Mesendoderm (in vitro differentiated cells): ENCODE data around the gene TUBB6.

Source experiments
- DNase-seq: peaks from one replicate; pipeline ENCODE4 v3.0.0; 2013
- H2AK5ac ChIP-seq: 2 replicates; pipeline ENCODE4 v1.6.1; 2013; ENCODE audit warnings: low read length, inconsistent platforms
- H2BK120ac ChIP-seq: 2 replicates; pipeline ENCODE4 v1.6.1; 2013; ENCODE audit warnings: low read depth, mild to moderate bottlenecking, low read length, moderate library complexity, mixed read lengths
- H2BK15ac ChIP-seq: replicated peaks from 2 replicates; pipeline ENCODE4 v1.6.1; 2013; ENCODE audit warnings: low read depth, mild to moderate bottlenecking, moderate library complexity
- H2BK5ac ChIP-seq: 2 replicates; pipeline ENCODE4 v1.6.1; 2013; ENCODE audit warnings: low read length, inconsistent platforms
- H3K18ac ChIP-seq: 2 replicates; pipeline ENCODE4 v1.6.1; 2013; ENCODE audit warnings: mild to moderate bottlenecking, low read length, mixed read lengths
- H3K23ac ChIP-seq: one replicate; pipeline ENCODE4 v1.6.1; 2013; ENCODE audit warnings: low read length
- H3K27ac ChIP-seq: 2 replicates; pipeline ENCODE4 v1.5.1; 2013; ENCODE audit warnings: low read depth, mild to moderate bottlenecking, inconsistent platforms, low read length, moderate library complexity
- H3K27me3 ChIP-seq: 2 replicates; pipeline ENCODE4 v1.6.1; 2013; ENCODE audit warnings: low read length, control low read depth, mild to moderate bottlenecking, inconsistent platforms; ENCODE audit not compliant: insufficient read depth, poor library complexity
- H3K36me3 ChIP-seq: 2 replicates; pipeline ENCODE4 v1.6.1; 2013; ENCODE audit warnings: low read length, inconsistent platforms; ENCODE audit not compliant: control insufficient read depth, insufficient read depth
- H3K4ac ChIP-seq: one replicate; pipeline ENCODE4 v1.6.1; 2013; ENCODE audit warnings: low read depth, mild to moderate bottlenecking, low read length, moderate library complexity
- H3K4me1 ChIP-seq: 2 replicates; pipeline ENCODE4 v1.6.1; 2013; ENCODE audit warnings: low read depth, low read length, inconsistent platforms; ENCODE audit not compliant: control insufficient read depth
- H3K4me2 ChIP-seq: 2 replicates; pipeline ENCODE4 v1.6.1; 2013; ENCODE audit warnings: low read length
- H3K4me3 ChIP-seq: 2 replicates; pipeline ENCODE4 v1.5.1; 2013; ENCODE audit warnings: mild to moderate bottlenecking, low read length
- H3K56ac ChIP-seq: one replicate; pipeline ENCODE4 v1.6.1; 2013; ENCODE audit warnings: low read length
- H3K79me1 ChIP-seq: 2 replicates; pipeline ENCODE4 v1.6.1; 2013; ENCODE audit warnings: low read length, inconsistent platforms
- H3K79me2 ChIP-seq: 2 replicates; pipeline ENCODE4 v1.6.1; 2013; ENCODE audit warnings: mild to moderate bottlenecking, low read length; ENCODE audit not compliant: control insufficient read depth, insufficient read depth
- H3K9ac ChIP-seq: 2 replicates; pipeline ENCODE4 v1.6.1; 2013; ENCODE audit warnings: low read length, inconsistent platforms
- H4K5ac ChIP-seq: one replicate; pipeline ENCODE4 v1.6.1; 2013; ENCODE audit warnings: low read length
- H4K8ac ChIP-seq: one replicate; pipeline ENCODE4 v1.6.1; 2013; ENCODE audit warnings: low read depth, mild to moderate bottlenecking, control low read depth, low read length, moderate library complexity
- WGBS: extraction: QIAGEN DNeasy Blood & Tissue Kit; methylation state at CpG from one replicate; pipeline ENCODE4 v1.1.7; 2013; ENCODE audit warnings: low lambda C conversion rate, missing lambda C conversion rate; ENCODE audit not compliant: insufficient coverage; ENCODE audit errors: extremely low coverage; 5-methylcytosine and 5-hydroxymethylcytosine counted together

The TUBB6 gene

DNA sequence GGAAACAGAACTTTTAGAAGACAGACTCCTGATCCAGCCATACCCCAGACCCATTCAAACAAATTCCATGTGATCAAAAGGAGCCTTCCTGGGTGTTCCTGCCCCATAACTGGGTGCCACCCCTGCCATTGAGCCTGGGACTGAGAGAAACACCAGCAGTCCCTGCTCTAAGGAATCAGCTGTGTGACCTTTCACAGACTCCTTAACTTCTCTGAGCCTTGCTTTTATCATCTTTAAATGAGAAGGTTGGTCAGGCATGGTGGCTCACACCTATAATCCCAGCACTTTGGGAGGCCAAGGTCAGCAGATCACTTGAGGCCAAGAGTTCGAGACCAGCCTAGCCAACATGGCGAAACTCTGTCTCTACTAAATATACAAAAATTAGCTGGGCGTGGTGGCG is 33.2 kb upstream of the TUBB6 start:
- no peak overlapping the region for H3K18ac ChIP-seq
- no peak overlapping the region for H2BK15ac ChIP-seq
- no peak overlapping the region for H3K27ac ChIP-seq
- H3K9ac ChIP-seq: no peak overlapping the region
- no peaks in the 10 kb centered on the region for H3K79me2 ChIP-seq
- DNase-seq: no peak
- H3K56ac ChIP-seq: no peak overlapping the region
- no CpG with 5 or more reads among the region's 4 CpGs for WGBS
- H4K8ac ChIP-seq: no peak overlapping the region
- H3K36me3 ChIP-seq: no peaks in the 10 kb centered on the region
- no peak overlapping the region for H2AK5ac ChIP-seq
- H3K79me1 ChIP-seq: no peaks in the 10 kb centered on the region
- no peak overlapping the region for H3K4me3 ChIP-seq
- no peaks in the 10 kb centered on the region for H3K4me1 ChIP-seq
- no peak overlapping the region for H2BK120ac ChIP-seq
- H4K5ac ChIP-seq: no peak overlapping the region
- H3K4ac ChIP-seq: no peak overlapping the region
- no peak overlapping the region for H3K4me2 ChIP-seq
- no peak overlapping the region for H2BK5ac ChIP-seq
- H3K23ac ChIP-seq: no peak overlapping the region
- no peaks in the 10 kb centered on the region for H3K27me3 ChIP-seq

GRCh38 chr18:12276736-12277554 is 31.1 kb upstream of the TUBB6 start:
- no CpG with 5 or more reads among the region's 26 CpGs for WGBS
- no peaks in the 10 kb centered on the region for H3K79me2 ChIP-seq
- H3K9ac ChIP-seq: no peak overlapping the region
- no peak overlapping the region for H3K4me3 ChIP-seq
- no peak overlapping the region for H4K5ac ChIP-seq
- no peak overlapping the region for H3K23ac ChIP-seq
- DNase-seq: no peak
- H3K4me1 ChIP-seq: peaks cover 3% of the 10 kb centered on the region
- H2BK15ac ChIP-seq: no peak overlapping the region
- H3K56ac ChIP-seq: no peak overlapping the region
- no peak overlapping the region for H4K8ac ChIP-seq
- no peak overlapping the region for H2BK5ac ChIP-seq
- no peaks in the 10 kb centered on the region for H3K36me3 ChIP-seq
- H3K27ac ChIP-seq: no peak overlapping the region
- no peak overlapping the region for H3K18ac ChIP-seq
- H3K79me1 ChIP-seq: no peaks in the 10 kb centered on the region
- H2AK5ac ChIP-seq: no peak overlapping the region
- H3K27me3 ChIP-seq: no peaks in the 10 kb centered on the region
- H2BK120ac ChIP-seq: no peak overlapping the region
- H3K4me2 ChIP-seq: no peak overlapping the region
- H3K4ac ChIP-seq: no peak overlapping the region

GRCh38 chr18:12278215-12278671 is 29.8 kb upstream of the TUBB6 start:
- DNase-seq: peak; percentile 70
- no peaks in the 10 kb centered on the region for H3K79me2 ChIP-seq
- H4K8ac ChIP-seq: no peak overlapping the region
- H4K5ac ChIP-seq: no peak overlapping the region
- H3K27me3 ChIP-seq: no peaks in the 10 kb centered on the region
- H3K36me3 ChIP-seq: no peaks in the 10 kb centered on the region
- no peak overlapping the region for H3K9ac ChIP-seq
- H3K4me2 ChIP-seq: no peak overlapping the region
- no peak overlapping the region for H3K23ac ChIP-seq
- no CpG with 5 or more reads among the region's 7 CpGs for WGBS
- no peak overlapping the region for H2AK5ac ChIP-seq
- no peak overlapping the region for H2BK5ac ChIP-seq
- H2BK120ac ChIP-seq: peak overlapping the region; percentile 3
- no peak overlapping the region for H2BK15ac ChIP-seq
- peaks cover 3% of the 10 kb centered on the region for H3K4me1 ChIP-seq
- H3K4ac ChIP-seq: peak overlapping the region; percentile 48
- H3K18ac ChIP-seq: peak overlapping the region; percentile 89
- no peak overlapping the region for H3K4me3 ChIP-seq
- H3K56ac ChIP-seq: peak overlapping the region; percentile 79
- peak overlapping the region; percentile 89 for H3K27ac ChIP-seq
- no peaks in the 10 kb centered on the region for H3K79me1 ChIP-seq

DNA sequence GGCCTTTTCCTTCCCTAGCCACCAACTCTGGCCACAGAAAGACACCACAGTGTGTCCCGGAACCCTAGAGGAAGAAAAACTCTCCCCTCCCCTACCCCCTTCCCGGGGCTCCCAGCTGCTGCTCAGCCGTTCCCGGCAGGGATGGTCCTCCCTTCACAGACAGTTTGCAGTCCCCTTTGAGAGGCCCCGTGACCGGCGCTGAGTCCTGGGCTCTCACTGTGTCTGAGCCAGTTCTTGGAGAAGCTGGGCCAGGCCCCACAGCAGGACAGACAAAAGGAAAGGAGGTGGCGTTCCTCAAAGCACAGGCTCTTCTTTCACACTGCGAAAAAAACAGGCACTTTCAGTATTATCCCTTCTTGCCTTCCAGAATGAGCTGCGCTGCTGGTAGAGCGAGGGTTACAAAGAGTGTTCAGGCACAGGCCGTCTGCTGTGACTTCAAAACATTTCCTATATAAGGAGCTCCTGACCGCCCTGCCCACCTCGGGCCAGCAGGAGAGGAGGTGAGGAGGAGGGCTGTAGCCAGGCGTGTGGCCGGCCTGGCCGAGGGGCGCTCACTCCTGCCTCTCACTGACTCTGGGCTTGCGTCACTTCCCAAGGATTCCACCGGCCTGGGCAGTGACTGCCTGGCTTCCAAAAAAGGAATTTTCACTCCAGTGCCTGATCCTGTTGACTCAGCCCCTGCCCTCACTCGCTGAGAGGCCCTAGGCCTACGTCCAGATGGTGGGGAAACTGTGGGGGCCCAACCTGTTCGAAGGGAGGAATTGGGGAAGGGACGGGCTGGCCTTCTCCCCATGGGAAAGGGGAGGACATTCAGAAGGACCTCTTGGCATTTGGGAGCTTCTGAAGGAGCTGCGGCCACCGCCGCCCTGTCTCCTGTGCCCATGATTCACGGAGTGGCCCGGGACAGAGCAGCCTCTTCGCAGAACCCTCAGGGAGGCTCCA is 29.0 kb upstream of the TUBB6 start:
- no peak overlapping the region for H3K4me3 ChIP-seq
- peak overlapping the region; percentile 89 for H3K27ac ChIP-seq
- peak overlapping the region; percentile 41 for H4K8ac ChIP-seq
- H2BK15ac ChIP-seq: peak overlapping the region; percentile 9
- peak; percentile 98 for DNase-seq
- H4K5ac ChIP-seq: no peak overlapping the region
- peak overlapping the region; percentile 25 for H2BK5ac ChIP-seq
- H3K36me3 ChIP-seq: no peaks in the 10 kb centered on the region
- H3K4me2 ChIP-seq: no peak overlapping the region
- H3K18ac ChIP-seq: peak overlapping the region; percentile 89
- no peaks in the 10 kb centered on the region for H3K27me3 ChIP-seq
- H3K79me1 ChIP-seq: no peaks in the 10 kb centered on the region
- H3K4me1 ChIP-seq: peaks cover 3% of the 10 kb centered on the region
- H3K56ac ChIP-seq: peak overlapping the region; percentile 79
- WGBS: no CpG with 5 or more reads among the region's 30 CpGs
- no peak overlapping the region for H3K23ac ChIP-seq
- no peak overlapping the region for H2AK5ac ChIP-seq
- peak overlapping the region; percentile 60 for H3K4ac ChIP-seq
- no peaks in the 10 kb centered on the region for H3K79me2 ChIP-seq
- peak overlapping the region; percentile 3 for H2BK120ac ChIP-seq
- peak overlapping the region; percentile 57 for H3K9ac ChIP-seq

DNA sequence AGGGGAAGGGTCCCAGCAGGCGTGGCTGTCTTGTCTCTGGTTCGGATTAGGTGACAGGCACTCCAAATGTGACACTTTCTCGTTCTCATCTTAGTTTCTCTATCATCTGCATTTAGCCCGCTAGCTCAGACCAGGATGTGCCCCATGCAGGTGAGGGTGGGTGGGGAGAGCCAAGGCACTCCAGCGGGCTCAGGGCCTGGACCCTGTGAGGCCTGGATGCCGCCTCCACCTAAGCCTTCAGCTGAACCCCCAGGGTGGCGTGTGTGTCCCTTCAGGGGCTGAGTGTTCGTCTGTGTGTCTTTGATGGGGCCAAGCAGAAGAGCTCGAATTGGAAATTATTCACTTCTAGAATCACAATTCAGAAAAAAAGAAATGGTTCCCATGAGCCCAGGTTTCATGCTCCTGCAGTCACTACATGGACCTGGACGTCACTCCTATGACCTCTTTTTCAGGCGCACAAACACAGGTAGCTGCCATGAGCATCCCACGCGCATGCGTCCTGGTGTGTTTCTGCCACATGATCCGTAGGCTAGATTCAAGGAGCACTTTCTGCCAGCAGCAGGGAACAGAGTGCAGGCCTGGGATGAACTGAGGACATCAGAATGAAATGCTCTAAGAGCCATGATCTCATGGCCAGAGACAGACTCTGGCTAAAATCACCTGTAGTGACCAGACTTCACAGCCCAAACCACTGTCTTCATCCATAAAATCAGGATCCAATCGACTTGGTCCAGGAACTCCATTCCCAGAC is 28.1 kb upstream of the TUBB6 start:
- Histone ChIP-seq H3K36me3 (no peaks in the 10 kb centered on the region), H4K5ac (no peak overlapping the region), H3K4me2 (no peak overlapping the region), H3K9ac (peak overlapping the region; percentile 57), H2BK5ac (peak overlapping the region; percentile 37), H3K18ac (peak overlapping the region; percentile 45), H2BK120ac (no peak overlapping the region), H3K4me1 (peaks cover 3% of the 10 kb centered on the region), H4K8ac (no peak overlapping the region), H2BK15ac (peak overlapping the region; percentile 9), H3K79me2 (no peaks in the 10 kb centered on the region), H3K4me3 (no peak overlapping the region), H3K4ac (peak overlapping the region; percentile 60), H3K27me3 (no peaks in the 10 kb centered on the region), H3K27ac (peak overlapping the region; percentile 89), H3K79me1 (no peaks in the 10 kb centered on the region), H2AK5ac (peak overlapping the region; percentile 56), H3K56ac (peak overlapping the region; percentile 79), H3K23ac (peak overlapping the region; percentile 74)
- no peak for DNase-seq
- no CpG with 5 or more reads among the region's 16 CpGs for WGBS
